ENCODE data around the gene ZNF511. TPM values are rescaled to one million over a fixed set of nuclear protein-coding genes. Genes with fewer than 3 reads are reported as not detected.

ZNF511 gene
- total and polyA plus RNA-seq, 9 donors, result 22.3 to 43.9 (median 37.3) TPM

- WGBS (ENCODE audit: insufficient coverage), result 75% methylated on average over 2 of the region's 8 CpGs
- no peaks in the 10 kb centered on the region for H3K4me1 ChIP-seq (ENCODE audit: control insufficient read depth, insufficient read depth, low read length)
- peaks cover 38% of the 10 kb centered on the region for H3K27me3 ChIP-seq (ENCODE audit: control insufficient read depth, insufficient read depth, low read length)
- DNase-seq, result no peak
- no peak overlapping the region for H3K4me3 ChIP-seq (ENCODE audit: low read length)
- H3K9me3 ChIP-seq (replicated peaks; ENCODE audit: control insufficient read depth, low read depth, low read length), result no peaks in the 10 kb centered on the region
- no peaks in the 10 kb centered on the region for H3K36me3 ChIP-seq (ENCODE audit: control insufficient read depth, insufficient read depth, low read length)
- no peak overlapping the region for H3K27ac ChIP-seq (ENCODE audit: low read length)
These were observed 34.2 kb downstream of the ZNF511 start for GRCh38 chr10:133342942-133343341.

- Histone ChIP-seq H3K4me1 (ENCODE audit: control insufficient read depth, insufficient read depth, low read length) (no peaks in the 10 kb centered on the region), H3K36me3 (ENCODE audit: control insufficient read depth, insufficient read depth, low read length) (no peaks in the 10 kb centered on the region), H3K4me3 (ENCODE audit: low read length) (no peak overlapping the region), H3K9me3 (replicated peaks; ENCODE audit: control insufficient read depth, low read depth, low read length) (no peaks in the 10 kb centered on the region), H3K27ac (ENCODE audit: low read length) (no peak overlapping the region), H3K27me3 (ENCODE audit: control insufficient read depth, insufficient read depth, low read length) (peaks cover 38% of the 10 kb centered on the region)
- no peak for DNase-seq
- WGBS (ENCODE audit: insufficient coverage), result 78% methylated on average over 4 of the region's 9 CpGs
These were observed 34.8 kb downstream of the ZNF511 start for GRCh38 chr10:133343558-133343957.

GRCh38 chr10:133344236-133344635 is 35.5 kb downstream of the ZNF511 start:
- Histone ChIP-seq H3K9me3 (replicated peaks; ENCODE audit: control insufficient read depth, low read depth, low read length) (no peaks in the 10 kb centered on the region), H3K4me3 (ENCODE audit: low read length) (no peak overlapping the region), H3K27ac (ENCODE audit: low read length) (no peak overlapping the region), H3K36me3 (ENCODE audit: control insufficient read depth, insufficient read depth, low read length) (no peaks in the 10 kb centered on the region), H3K4me1 (ENCODE audit: control insufficient read depth, insufficient read depth, low read length) (no peaks in the 10 kb centered on the region), H3K27me3 (ENCODE audit: control insufficient read depth, insufficient read depth, low read length) (peaks cover 40% of the 10 kb centered on the region)
- no peak for DNase-seq
- 64% methylated on average over 5 of the region's 5 CpGs for WGBS (ENCODE audit: insufficient coverage)

GRCh38 chr10:133346413-133346812 is 37.7 kb downstream of the ZNF511 start:
- Histone ChIP-seq H3K27me3 (ENCODE audit: control insufficient read depth, insufficient read depth, low read length) (peaks cover 40% of the 10 kb centered on the region), H3K4me3 (ENCODE audit: low read length) (no peak overlapping the region), H3K27ac (ENCODE audit: low read length) (no peak overlapping the region), H3K36me3 (ENCODE audit: control insufficient read depth, insufficient read depth, low read length) (no peaks in the 10 kb centered on the region), H3K9me3 (replicated peaks; ENCODE audit: control insufficient read depth, low read depth, low read length) (no peaks in the 10 kb centered on the region), H3K4me1 (ENCODE audit: control insufficient read depth, insufficient read depth, low read length) (no peaks in the 10 kb centered on the region)
- no peak for DNase-seq
- WGBS (ENCODE audit: insufficient coverage), result 53% methylated on average over 11 of the region's 11 CpGs

GRCh38 chr10:133347710-133348517 is 39.2 kb downstream of the ZNF511 start:
- H3K27me3 ChIP-seq (ENCODE audit: control insufficient read depth, insufficient read depth, low read length), result peaks cover 34% of the 10 kb centered on the region
- no peak for DNase-seq
- WGBS (ENCODE audit: insufficient coverage), result 41% methylated on average over 11 of the region's 16 CpGs
- H3K36me3 ChIP-seq (ENCODE audit: control insufficient read depth, insufficient read depth, low read length), result no peaks in the 10 kb centered on the region
- H3K27ac ChIP-seq (ENCODE audit: low read length), result no peak overlapping the region
- no peaks in the 10 kb centered on the region for H3K9me3 ChIP-seq (replicated peaks; ENCODE audit: control insufficient read depth, low read depth, low read length)
- H3K4me1 ChIP-seq (ENCODE audit: control insufficient read depth, insufficient read depth, low read length), result no peaks in the 10 kb centered on the region
- H3K4me3 ChIP-seq (ENCODE audit: low read length), result no peak overlapping the region

GRCh38 chr10:133349160-133349568 is 40.5 kb downstream of the ZNF511 start:
- WGBS (ENCODE audit: insufficient coverage), result 79% methylated on average over 8 of the region's 8 CpGs
- Histone ChIP-seq H3K9me3 (replicated peaks; ENCODE audit: control insufficient read depth, low read depth, low read length) (no peaks in the 10 kb centered on the region), H3K27ac (ENCODE audit: low read length) (no peak overlapping the region), H3K4me1 (ENCODE audit: control insufficient read depth, insufficient read depth, low read length) (no peaks in the 10 kb centered on the region), H3K27me3 (ENCODE audit: control insufficient read depth, insufficient read depth, low read length) (peaks cover 29% of the 10 kb centered on the region), H3K4me3 (ENCODE audit: low read length) (no peak overlapping the region), H3K36me3 (ENCODE audit: control insufficient read depth, insufficient read depth, low read length) (no peaks in the 10 kb centered on the region)
- DNase-seq, result no peak

- no peaks in the 10 kb centered on the region for H3K4me1 ChIP-seq (ENCODE audit: control insufficient read depth, insufficient read depth, low read length)
- no peak for DNase-seq
- no peak overlapping the region for H3K4me3 ChIP-seq (ENCODE audit: low read length)
- H3K27ac ChIP-seq (ENCODE audit: low read length), result no peak overlapping the region
- 64% methylated on average over 4 of the region's 9 CpGs for WGBS (ENCODE audit: insufficient coverage)
- H3K36me3 ChIP-seq (ENCODE audit: control insufficient read depth, insufficient read depth, low read length), result no peaks in the 10 kb centered on the region
- H3K27me3 ChIP-seq (ENCODE audit: control insufficient read depth, insufficient read depth, low read length), result peaks cover 25% of the 10 kb centered on the region
- no peaks in the 10 kb centered on the region for H3K9me3 ChIP-seq (replicated peaks; ENCODE audit: control insufficient read depth, low read depth, low read length)
These were observed 40.9 kb downstream of the ZNF511 start for GRCh38 chr10:133349577-133350011.

- WGBS (ENCODE audit: insufficient coverage), result 71% methylated on average over 12 of the region's 12 CpGs
- H3K27ac ChIP-seq (ENCODE audit: low read length), result no peak overlapping the region
- H3K36me3 ChIP-seq (ENCODE audit: control insufficient read depth, insufficient read depth, low read length), result no peaks in the 10 kb centered on the region
- no peak overlapping the region for H3K4me3 ChIP-seq (ENCODE audit: low read length)
- H3K27me3 ChIP-seq (ENCODE audit: control insufficient read depth, insufficient read depth, low read length), result peaks cover 18% of the 10 kb centered on the region
- H3K4me1 ChIP-seq (ENCODE audit: control insufficient read depth, insufficient read depth, low read length), result no peaks in the 10 kb centered on the region
- H3K9me3 ChIP-seq (replicated peaks; ENCODE audit: control insufficient read depth, low read depth, low read length), result no peaks in the 10 kb centered on the region
- no peak for DNase-seq
These were observed 41.7 kb downstream of the ZNF511 start for GRCh38 chr10:133350283-133350949.

- WGBS (ENCODE audit: insufficient coverage), result 27% methylated on average over 12 of the region's 13 CpGs
- Histone ChIP-seq H3K27me3 (ENCODE audit: control insufficient read depth, insufficient read depth, low read length) (peaks cover 16% of the 10 kb centered on the region), H3K4me1 (ENCODE audit: control insufficient read depth, insufficient read depth, low read length) (peaks cover 2% of the 10 kb centered on the region), H3K4me3 (ENCODE audit: low read length) (no peak overlapping the region), H3K9me3 (replicated peaks; ENCODE audit: control insufficient read depth, low read depth, low read length) (no peaks in the 10 kb centered on the region), H3K27ac (ENCODE audit: low read length) (no peak overlapping the region), H3K36me3 (ENCODE audit: control insufficient read depth, insufficient read depth, low read length) (no peaks in the 10 kb centered on the region)
- no peak for DNase-seq
These were observed 42.2 kb downstream of the ZNF511 start for GRCh38 chr10:133350950-133351329.

- H3K27me3 ChIP-seq (ENCODE audit: control insufficient read depth, insufficient read depth, low read length), result peaks cover 12% of the 10 kb centered on the region
- H3K4me1 ChIP-seq (ENCODE audit: control insufficient read depth, insufficient read depth, low read length), result peaks cover 7% of the 10 kb centered on the region
- WGBS (ENCODE audit: insufficient coverage), result 47% methylated on average over 21 of the region's 24 CpGs
- no peak overlapping the region for H3K27ac ChIP-seq (ENCODE audit: low read length)
- DNase-seq, result no peak
- no peaks in the 10 kb centered on the region for H3K36me3 ChIP-seq (ENCODE audit: control insufficient read depth, insufficient read depth, low read length)
- no peaks in the 10 kb centered on the region for H3K9me3 ChIP-seq (replicated peaks; ENCODE audit: control insufficient read depth, low read depth, low read length)
- no peak overlapping the region for H3K4me3 ChIP-seq (ENCODE audit: low read length)
These were observed 42.9 kb downstream of the ZNF511 start for GRCh38 chr10:133351408-133352318.
